ENCODE results near the gene CITED2.

CITED2 gene

DNA sequence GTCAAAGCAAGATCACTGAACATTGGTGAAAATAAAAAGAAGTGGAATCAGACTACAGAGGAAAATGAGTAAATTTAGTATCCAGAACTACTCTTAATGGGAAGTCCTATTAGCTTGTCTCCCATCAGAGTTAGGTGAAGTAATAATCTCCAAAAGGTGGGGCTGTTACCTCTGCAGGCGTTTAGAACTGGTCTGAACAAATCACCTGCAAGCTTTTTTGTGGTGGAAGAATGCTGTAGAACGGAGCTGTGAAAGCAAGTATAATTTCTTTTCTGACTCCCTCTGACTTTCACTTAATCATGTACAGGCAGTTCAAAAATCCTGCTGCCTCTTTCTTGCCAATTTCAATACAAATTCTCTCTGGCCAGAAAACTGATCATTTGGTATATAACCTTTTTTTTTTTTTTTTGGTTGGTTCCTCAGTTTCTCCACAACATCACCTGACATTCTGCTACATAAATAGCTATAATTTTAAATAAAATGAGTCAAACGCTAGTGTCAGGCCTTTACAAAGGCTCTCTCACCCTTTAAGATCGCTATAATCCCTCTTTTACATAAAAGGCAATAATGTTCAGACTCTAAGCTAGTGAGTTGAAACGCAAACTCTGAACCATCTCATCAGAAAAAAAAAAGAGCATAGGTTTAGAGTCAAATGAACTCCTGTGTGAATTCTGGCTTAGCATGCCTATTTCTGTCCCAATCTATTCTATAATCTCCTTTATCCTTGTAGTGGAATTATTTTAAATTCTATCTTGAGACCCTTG, 38.8 kb downstream of the CITED2 start:
- TF ChIP-seq CTCF (IDR thresholded peaks at IDR 0.05; ENCODE audit: control insufficient read depth, insufficient read depth, low read depth, low read length, missing control alignments), result no peak
- H3K4me3 ChIP-seq (ENCODE audit: control insufficient read depth, low read depth, low read length), result no peak overlapping the region
- DNase-seq (ENCODE audit: low read depth), result no peak

DNA sequence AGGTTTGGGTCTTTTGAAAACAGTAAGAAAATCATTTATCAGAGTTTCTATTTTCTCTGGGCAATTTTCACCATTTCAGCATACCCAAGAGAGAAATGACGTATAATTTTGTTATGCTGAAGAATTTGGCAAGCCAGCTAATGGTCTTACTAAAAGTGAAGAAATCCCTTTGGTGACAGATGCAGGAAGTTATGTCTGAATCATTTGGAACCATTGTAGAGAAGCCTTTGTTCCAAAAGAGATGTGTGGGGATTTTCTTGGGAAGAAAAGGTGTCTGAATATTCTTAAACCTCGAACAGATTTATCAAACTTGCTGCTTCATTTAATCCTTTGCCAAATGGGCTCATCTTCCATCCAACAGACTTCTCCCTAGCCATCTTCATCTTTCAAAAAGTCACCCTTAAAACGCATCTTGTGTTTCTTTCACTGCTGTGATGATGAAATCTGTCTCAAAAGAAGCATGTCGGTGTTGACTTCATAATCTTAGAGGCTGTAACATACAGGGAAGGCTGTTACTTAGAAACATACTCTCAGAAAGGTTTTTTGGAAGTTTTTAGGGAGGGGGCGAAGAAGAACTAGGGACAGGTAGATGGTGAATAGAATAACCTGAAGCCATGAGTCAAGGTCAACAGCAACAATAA, 39.5 kb downstream of the CITED2 start:
- TF ChIP-seq CTCF (IDR thresholded peaks at IDR 0.05; ENCODE audit: control insufficient read depth, insufficient read depth, low read depth, low read length, missing control alignments), result no peak
- no peak overlapping the region for H3K4me3 ChIP-seq (ENCODE audit: control insufficient read depth, low read depth, low read length)
- peak; percentile 88 for DNase-seq (ENCODE audit: low read depth)

- no peak overlapping the region for H3K4me3 ChIP-seq (ENCODE audit: control insufficient read depth, low read depth, low read length)
- DNase-seq (ENCODE audit: low read depth), result no peak
- no peak for TF ChIP-seq CTCF (IDR thresholded peaks at IDR 0.05; ENCODE audit: control insufficient read depth, insufficient read depth, low read depth, low read length, missing control alignments)
These were observed 43.5 kb downstream of the CITED2 start for GRCh38 chr6:139330826-139331500.

GRCh38 chr6:139330306-139330705, 44.1 kb downstream of the CITED2 start:
- no peak for DNase-seq (ENCODE audit: low read depth)
- no peak for TF ChIP-seq CTCF (IDR thresholded peaks at IDR 0.05; ENCODE audit: control insufficient read depth, insufficient read depth, low read depth, low read length, missing control alignments)
- H3K4me3 ChIP-seq (ENCODE audit: control insufficient read depth, low read depth, low read length), result no peak overlapping the region

DNA sequence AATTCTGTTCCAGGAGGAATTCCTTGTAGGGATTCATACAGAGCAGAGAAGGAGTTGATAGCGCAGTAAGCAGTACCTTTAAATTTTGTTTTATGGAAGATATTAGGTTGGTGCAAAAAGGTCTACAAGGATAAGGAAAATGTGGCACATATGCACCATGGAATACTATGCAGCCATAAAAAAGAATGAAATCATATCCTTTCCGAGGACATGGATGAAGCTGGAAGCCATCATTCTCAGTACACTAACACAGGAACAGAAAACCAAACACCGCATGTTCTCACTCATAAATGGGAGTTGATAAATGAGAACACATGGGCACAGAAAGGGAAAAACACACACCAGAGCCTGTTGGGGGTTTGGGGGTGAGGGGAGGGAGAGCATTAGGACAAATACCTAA, 45.2 kb downstream of the CITED2 start:
- DNase-seq (ENCODE audit: low read depth), result no peak
- H3K4me3 ChIP-seq (ENCODE audit: control insufficient read depth, low read depth, low read length), result no peak overlapping the region
- TF ChIP-seq CTCF (IDR thresholded peaks at IDR 0.05; ENCODE audit: control insufficient read depth, insufficient read depth, low read depth, low read length, missing control alignments), result no peak

DNA sequence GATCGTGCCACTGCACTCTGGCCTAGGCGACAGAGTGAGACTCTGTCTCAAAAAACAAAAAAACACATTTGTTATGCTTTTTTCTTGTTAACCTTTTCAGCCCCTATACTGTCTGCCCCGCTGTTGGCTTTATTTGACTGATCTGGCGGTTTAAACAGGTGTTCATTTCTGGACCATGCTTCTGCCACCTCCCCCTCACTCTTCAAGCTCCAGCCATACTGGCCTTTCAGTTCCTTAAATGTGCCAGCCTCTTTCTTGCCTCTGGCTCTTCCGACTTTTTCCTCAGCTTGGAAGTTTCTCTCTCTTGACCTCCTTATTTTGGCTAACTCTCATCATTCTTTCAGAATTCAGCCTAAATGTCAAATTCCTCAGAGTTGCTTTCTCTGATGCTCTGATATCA, 47.4 kb downstream of the CITED2 start:
- no peak for DNase-seq (ENCODE audit: low read depth)
- H3K4me3 ChIP-seq (ENCODE audit: control insufficient read depth, low read depth, low read length), result no peak overlapping the region
- no peak for TF ChIP-seq CTCF (IDR thresholded peaks at IDR 0.05; ENCODE audit: control insufficient read depth, insufficient read depth, low read depth, low read length, missing control alignments)

All from AG09309 (cell line).